ENCODE data around the gene SOS1.

DNA sequence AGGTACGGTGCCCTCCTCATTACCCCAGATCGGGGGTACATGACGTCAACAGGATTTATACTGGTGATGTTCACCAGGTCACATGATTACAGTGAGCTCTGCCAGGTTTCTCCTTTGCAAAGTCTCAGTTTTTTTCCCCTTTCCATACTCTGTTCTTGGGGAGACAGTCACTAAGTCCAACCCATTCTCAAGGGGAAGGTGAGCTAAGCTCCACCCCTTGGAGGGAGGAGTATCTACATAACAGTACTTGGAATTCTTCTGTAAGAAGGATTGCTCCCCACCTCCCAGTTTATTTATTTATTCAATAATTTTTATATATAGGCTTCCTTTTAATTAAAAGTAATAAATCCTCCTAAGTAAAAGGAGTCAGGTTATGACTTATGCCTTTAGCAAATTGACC, 34.1 kb upstream of the SOS1 start:
- TF ChIP-seq, protein P1, sequence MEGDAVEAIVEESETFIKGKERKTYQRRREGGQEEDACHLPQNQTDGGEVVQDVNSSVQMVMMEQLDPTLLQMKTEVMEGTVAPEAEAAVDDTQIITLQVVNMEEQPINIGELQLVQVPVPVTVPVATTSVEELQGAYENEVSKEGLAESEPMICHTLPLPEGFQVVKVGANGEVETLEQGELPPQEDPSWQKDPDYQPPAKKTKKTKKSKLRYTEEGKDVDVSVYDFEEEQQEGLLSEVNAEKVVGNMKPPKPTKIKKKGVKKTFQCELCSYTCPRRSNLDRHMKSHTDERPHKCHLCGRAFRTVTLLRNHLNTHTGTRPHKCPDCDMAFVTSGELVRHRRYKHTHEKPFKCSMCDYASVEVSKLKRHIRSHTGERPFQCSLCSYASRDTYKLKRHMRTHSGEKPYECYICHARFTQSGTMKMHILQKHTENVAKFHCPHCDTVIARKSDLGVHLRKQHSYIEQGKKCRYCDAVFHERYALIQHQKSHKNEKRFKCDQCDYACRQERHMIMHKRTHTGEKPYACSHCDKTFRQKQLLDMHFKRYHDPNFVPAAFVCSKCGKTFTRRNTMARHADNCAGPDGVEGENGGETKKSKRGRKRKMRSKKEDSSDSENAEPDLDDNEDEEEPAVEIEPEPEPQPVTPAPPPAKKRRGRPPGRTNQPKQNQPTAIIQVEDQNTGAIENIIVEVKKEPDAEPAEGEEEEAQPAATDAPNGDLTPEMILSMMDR (tag by site-specific recombination; IDR thresholded peaks at IDR 0.05), result no peak
- TF ChIP-seq, protein P2, sequence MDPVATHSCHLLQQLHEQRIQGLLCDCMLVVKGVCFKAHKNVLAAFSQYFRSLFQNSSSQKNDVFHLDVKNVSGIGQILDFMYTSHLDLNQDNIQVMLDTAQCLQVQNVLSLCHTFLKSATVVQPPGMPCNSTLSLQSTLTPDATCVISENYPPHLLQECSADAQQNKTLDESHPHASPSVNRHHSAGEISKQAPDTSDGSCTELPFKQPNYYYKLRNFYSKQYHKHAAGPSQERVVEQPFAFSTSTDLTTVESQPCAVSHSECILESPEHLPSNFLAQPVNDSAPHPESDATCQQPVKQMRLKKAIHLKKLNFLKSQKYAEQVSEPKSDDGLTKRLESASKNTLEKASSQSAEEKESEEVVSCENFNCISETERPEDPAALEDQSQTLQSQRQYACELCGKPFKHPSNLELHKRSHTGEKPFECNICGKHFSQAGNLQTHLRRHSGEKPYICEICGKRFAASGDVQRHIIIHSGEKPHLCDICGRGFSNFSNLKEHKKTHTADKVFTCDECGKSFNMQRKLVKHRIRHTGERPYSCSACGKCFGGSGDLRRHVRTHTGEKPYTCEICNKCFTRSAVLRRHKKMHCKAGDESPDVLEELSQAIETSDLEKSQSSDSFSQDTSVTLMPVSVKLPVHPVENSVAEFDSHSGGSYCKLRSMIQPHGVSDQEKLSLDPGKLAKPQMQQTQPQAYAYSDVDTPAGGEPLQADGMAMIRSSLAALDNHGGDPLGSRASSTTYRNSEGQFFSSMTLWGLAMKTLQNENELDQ (tag by site-specific recombination; IDR thresholded peaks at IDR 0.05; ENCODE audit: low read depth), result no peak
